CD14-positive monocyte (primary cell): Measurements from ENCODE around the gene IRF7. TPM values are rescaled to one million over a fixed set of nuclear protein-coding genes. Genes with fewer than 3 reads are reported as not detected.

Experiments used
- DNase-seq, 3 donors: peaks; one replicate each; pipeline ENCODE4 v3.0.0-alpha.2; 2011 to 2022
- H2AFZ ChIP-seq: 2 replicates; pipeline ENCODE4 v1.6.0; 2012; ENCODE audit warnings: mild to moderate bottlenecking, low read depth, low read length, inconsistent platforms; ENCODE audit not compliant: insufficient read depth, poor library complexity, severe bottlenecking
- H3K27ac ChIP-seq, 2 donors: 1 replicate in 1 of 2; 2 replicates in 1 of 2; pipeline ENCODE4 v1.5.1; 2012 to 2013; ENCODE audit warnings: low read length in 2 of 2, control low read depth in 1 of 2, inconsistent platforms in 1 of 2, low read depth in 1 of 2, mild to moderate bottlenecking in 1 of 2
- H3K27me3 ChIP-seq, 2 donors: one replicate each; pipeline versions ENCODE4 v1.6.0 to v1.6.1; 2011 to 2013; ENCODE audit warnings: low read length in 2 of 2; ENCODE audit not compliant: control insufficient read depth in 2 of 2, insufficient read depth in 2 of 2
- H3K36me3 ChIP-seq, 2 donors: replicated peaks in 1 of 2; 1 replicate in 1 of 2; 2 replicates in 1 of 2; pipeline versions ENCODE4 v1.5.1 to v1.6.1; 2012 to 2013; ENCODE audit warnings: low read length in 2 of 2, control low read depth in 1 of 2, inconsistent platforms in 1 of 2, mild to moderate bottlenecking in 1 of 2; ENCODE audit not compliant: insufficient read depth in 2 of 2, control insufficient read depth in 1 of 2
- H3K4me1 ChIP-seq, 2 donors: 1 replicate in 1 of 2; 2 replicates in 1 of 2; pipeline versions ENCODE4 v1.5.1 to v1.6.1; 2012 to 2013; ENCODE audit warnings: low read length in 2 of 2, control low read depth in 1 of 2, inconsistent platforms in 1 of 2, mild to moderate bottlenecking in 1 of 2, moderate library complexity in 1 of 2; ENCODE audit not compliant: insufficient read depth in 2 of 2, control insufficient read depth in 1 of 2
- H3K4me2 ChIP-seq: replicated peaks from 2 replicates; pipeline ENCODE3; 2012; ENCODE audit warnings: low read length, moderate library complexity, mild to moderate bottlenecking; ENCODE audit not compliant: poor library complexity, severe bottlenecking; ENCODE audit errors: extremely low read depth
- H3K4me3 ChIP-seq, 3 experiments: fragments of 200-600 bp in 1 of 3; sonication (generic) in 1 of 3; replicated peaks in 1 of 3; 1 replicate in 2 of 3; 2 replicates in 1 of 3; pipeline ENCODE4 v1.5.1; 2011 to 2013; ENCODE audit warnings: low read length in 3 of 3, mild to moderate bottlenecking in 3 of 3, control low read depth in 2 of 3, low read depth in 2 of 3, inconsistent platforms in 1 of 3, moderate library complexity in 1 of 3
- H3K79me2 ChIP-seq: 2 replicates; pipeline ENCODE4 v1.6.0; 2012; ENCODE audit warnings: mild to moderate bottlenecking, control low read depth, inconsistent platforms, low read length, moderate library complexity; ENCODE audit not compliant: insufficient read depth
- H3K9ac ChIP-seq: 2 replicates; pipeline ENCODE4 v1.6.0; 2017; ENCODE audit warnings: low read length, mild to moderate bottlenecking; ENCODE audit not compliant: insufficient read depth, poor library complexity, severe bottlenecking
- H3K9me3 ChIP-seq, 2 donors: replicated peaks in 1 of 2; 1 replicate in 1 of 2; 2 replicates in 1 of 2; pipeline versions ENCODE4 v1.5.1 to v1.6.1; 2012 to 2013; ENCODE audit warnings: low read length in 2 of 2, control low read depth in 1 of 2; ENCODE audit not compliant: control insufficient read depth in 1 of 2, insufficient read depth in 1 of 2
- H4K20me1 ChIP-seq: 2 replicates; pipeline ENCODE4 v1.6.0; 2012; ENCODE audit warnings: mild to moderate bottlenecking, low read length, control low read depth, moderate library complexity; ENCODE audit not compliant: insufficient read depth
- H3K27ac Mint-ChIP-seq, 7 donors: one replicate each; pipeline ENCODE4 v1.8.0; 2020; ENCODE audit warnings: mild to moderate bottlenecking in 7 of 7, mixed read lengths in 7 of 7, moderate library complexity in 6 of 7, inconsistent platforms in 2 of 7
- H3K27me3 Mint-ChIP-seq, 3 donors: one replicate each; pipeline ENCODE4 v1.8.0; 2021 to 2022; ENCODE audit warnings: low read depth in 3 of 3, mild to moderate bottlenecking in 3 of 3, mixed read lengths in 3 of 3, moderate library complexity in 3 of 3, inconsistent platforms in 1 of 3
- H3K36me3 Mint-ChIP-seq, 2 donors: one replicate each; pipeline ENCODE4 v1.8.0; 2020; ENCODE audit warnings: mixed read lengths in 2 of 2, inconsistent platforms in 1 of 2, mild to moderate bottlenecking in 1 of 2
- H3K4me1 Mint-ChIP-seq: one replicate; pipeline ENCODE4 v1.8.0; 2020; ENCODE audit warnings: mild to moderate bottlenecking, mixed read lengths
- H3K4me3 Mint-ChIP-seq, 2 donors: one replicate each; pipeline ENCODE4 v1.8.0; 2020; ENCODE audit warnings: mild to moderate bottlenecking in 2 of 2, mixed read lengths in 2 of 2, moderate library complexity in 1 of 2
- H3K9me3 Mint-ChIP-seq, 7 donors: one replicate each; pipeline ENCODE4 v1.8.0; 2020 to 2022; ENCODE audit warnings: mixed read lengths in 7 of 7, mild to moderate bottlenecking in 6 of 7, moderate library complexity in 6 of 7, inconsistent platforms in 2 of 7
- CTCF ChIP-seq: fragments of 200-600 bp; IDR thresholded peaks from one replicate; pipeline ENCODE4 v1.8.0; 2022; ENCODE audit warnings: antibody characterized with exemption, mild to moderate bottlenecking
- WGBS: methylation state at CpG from one replicate; pipeline ENCODE4 v1.1.5; 2013; ENCODE audit warnings: missing lambda C conversion rate; ENCODE audit not compliant: insufficient coverage; 5-methylcytosine and 5-hydroxymethylcytosine counted together
- intact Hi-C, 2 donors: fragments of 100-400 bp; cut with micrococcal nuclease; formaldehyde crosslinking; loops; one replicate each; pipeline versions ENCODE4 v1.15.0 to v1.15.1; 2023
- polyA plus RNA-seq, 3 donors: library from polyadenylated mRNA; depleted of rRNA in 1 of 3; unstranded in 2 of 3; stranded (reverse) in 1 of 3; fragments of 300-500 nt in 2 of 3; fragments of >200 nt in 1 of 3; fragmentation: Illumina TruSeq in 2 of 3; gene quantifications; 1 replicate in 2 of 3; 2 replicates in 1 of 3; pipeline ENCODE4 v1.2.3, GENCODE V29; 2012 to 2021

The IRF7 gene
- polyA plus RNA-seq, 3 donors, result 38.6 to 125 (median 42.9) TPM

GRCh38 chr11:607020-607780, 8.6 kb downstream of the IRF7 start:
- Histone ChIP-seq H3K36me3 (peaks cover 91 to 99% of the 10 kb centered on the region in 2 donors), H2AFZ (no peak overlapping the region), H3K4me2 (no peak overlapping the region), H3K4me1 (no peaks in the 10 kb centered on the region), H3K27ac (no peak overlapping the region), H3K9me3 (no peaks in the 10 kb centered on the region), H3K4me3 (no peak overlapping the region), H4K20me1 (peaks cover 39% of the 10 kb centered on the region), H3K9ac (no peak overlapping the region), H3K27me3 (no peaks in the 10 kb centered on the region), H3K79me2 (no peaks in the 10 kb centered on the region)
- Mint-ChIP-seq H3K4me3 (no peak overlapping the region), H3K36me3 (peaks cover 68 to 91% of the 10 kb centered on the region in 2 donors), H3K4me1 (peaks cover under 1% of the 10 kb centered on the region), H3K9me3 (no peaks in the 10 kb centered on the region), H3K27me3 (peaks cover 0 to 2% (median 0%) of the 10 kb centered on the region in 3 donors), H3K27ac (peak overlapping the region in 2 of 7 donors; percentile 15 to 16)
- WGBS, result 95% methylated on average over 35 of the region's 35 CpGs
- intact Hi-C loops, result no loop called here
- DNase-seq, result no peak
- no peak for TF ChIP-seq CTCF

GRCh38 chr11:606245-606644, 9.5 kb downstream of the IRF7 start:
- Mint-ChIP-seq H3K9me3 (no peaks in the 10 kb centered on the region), H3K4me1 (no peaks in the 10 kb centered on the region), H3K36me3 (peaks cover 72 to 91% of the 10 kb centered on the region in 2 donors), H3K4me3 (no peak overlapping the region), H3K27me3 (peaks cover 0 to 2% (median 0%) of the 10 kb centered on the region in 3 donors), H3K27ac (no peak overlapping the region)
- 87% methylated on average over 14 of the region's 19 CpGs for WGBS
- Histone ChIP-seq H3K27ac (no peak overlapping the region), H3K4me3 (no peak overlapping the region), H3K9ac (no peak overlapping the region), H4K20me1 (peaks cover 30% of the 10 kb centered on the region), H3K4me2 (no peak overlapping the region), H3K79me2 (no peaks in the 10 kb centered on the region), H2AFZ (no peak overlapping the region), H3K9me3 (no peaks in the 10 kb centered on the region), H3K36me3 (peaks cover 91 to 99% of the 10 kb centered on the region in 2 donors), H3K4me1 (no peaks in the 10 kb centered on the region), H3K27me3 (no peaks in the 10 kb centered on the region)
- no peak for TF ChIP-seq CTCF
- intact Hi-C loops, result no loop called here
- DNase-seq, result no peak
